ENCODE data around the gene MAMDC4.

Gene MAMDC4

DNA sequence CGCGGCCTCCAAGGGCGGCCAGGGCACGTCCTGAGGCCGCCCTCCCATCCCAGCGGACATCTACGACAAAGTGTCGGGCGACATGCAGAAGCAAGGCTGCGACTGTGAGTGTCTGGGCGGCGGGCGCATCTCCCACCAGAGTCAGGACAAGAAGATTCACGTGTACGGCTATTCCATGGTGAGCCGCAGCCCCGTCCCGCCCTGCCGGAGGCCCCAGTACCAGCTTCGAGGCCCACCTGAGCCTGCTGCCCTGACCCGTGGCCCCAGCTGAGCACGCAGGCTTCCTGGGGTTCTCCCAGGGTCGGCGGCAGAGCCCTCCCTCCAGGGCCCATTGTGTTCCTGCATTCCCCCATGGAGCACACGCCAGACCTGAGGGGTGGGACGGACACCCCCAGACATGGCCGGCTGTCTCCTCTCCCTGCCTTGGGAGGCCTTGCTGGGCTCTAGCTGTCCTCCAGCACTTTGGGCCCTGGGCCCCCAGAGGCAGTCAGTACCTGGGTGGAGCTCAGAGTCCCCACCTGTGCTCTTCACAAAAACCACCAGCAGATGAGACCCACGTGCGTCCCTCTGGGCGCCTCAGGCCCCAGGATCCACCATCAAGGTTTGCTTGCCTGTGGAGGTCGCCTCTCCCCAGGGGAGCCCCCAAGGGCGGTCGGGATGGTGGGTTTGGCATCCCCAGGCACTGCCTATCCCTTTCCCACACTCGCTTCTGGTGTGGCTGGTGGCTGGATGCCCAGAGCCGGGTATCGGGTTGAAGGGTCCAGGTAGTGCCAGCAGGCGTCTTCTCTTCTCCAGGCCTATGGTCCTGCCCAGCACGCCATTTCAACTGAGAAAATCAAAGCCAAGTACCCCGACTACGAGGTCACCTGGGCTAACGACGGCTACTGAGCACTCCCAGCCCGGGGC is 1.9 kb upstream of the MAMDC4 start:
- no peak for DNase-seq (ENCODE audit: low read depth)

DNA sequence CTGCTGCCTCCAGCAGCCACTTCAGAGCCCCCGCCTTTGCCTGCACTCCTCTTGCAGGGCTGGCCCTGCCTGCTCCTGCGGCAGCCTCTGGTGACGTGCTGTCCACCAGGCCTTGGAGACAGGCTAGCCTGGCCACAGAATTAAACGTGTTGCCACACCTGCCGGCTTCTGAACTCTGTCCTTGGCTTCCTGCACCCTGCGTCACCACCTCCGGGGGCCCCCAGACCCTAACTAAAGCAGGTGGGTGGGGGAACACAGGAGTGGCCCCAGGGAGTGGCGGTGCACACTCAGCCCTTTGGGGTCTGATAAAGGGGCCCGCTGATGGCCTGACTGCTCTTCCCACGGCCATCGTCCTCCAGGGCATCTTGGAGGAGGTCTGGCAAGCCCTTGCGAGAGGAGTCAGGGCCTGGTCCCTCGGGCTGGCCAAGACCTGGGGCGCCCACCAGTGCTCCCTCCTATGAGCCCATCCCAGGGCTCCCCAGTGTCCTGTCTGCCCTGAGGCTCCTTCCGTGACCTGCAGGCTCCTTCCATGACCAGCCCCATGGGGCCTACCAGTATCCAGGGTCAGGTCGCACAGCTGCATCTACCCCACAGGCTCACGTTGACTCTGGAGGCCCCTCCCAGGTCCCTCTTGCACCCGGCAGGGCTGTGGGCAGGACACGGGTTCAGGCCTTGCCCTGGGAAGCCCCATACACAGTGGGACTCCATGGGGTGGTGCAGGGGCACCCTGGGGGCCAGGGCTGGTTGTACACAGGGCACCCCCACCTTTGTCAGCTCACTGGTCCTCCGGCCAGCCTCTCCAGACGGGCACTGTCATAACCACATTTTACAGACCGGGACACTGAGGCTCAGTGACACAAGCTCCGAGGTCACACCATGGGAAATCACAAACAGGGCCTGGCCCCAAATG is 1.0 kb upstream of the MAMDC4 start:
- DNase-seq (ENCODE audit: low read depth): no peak

DNA sequence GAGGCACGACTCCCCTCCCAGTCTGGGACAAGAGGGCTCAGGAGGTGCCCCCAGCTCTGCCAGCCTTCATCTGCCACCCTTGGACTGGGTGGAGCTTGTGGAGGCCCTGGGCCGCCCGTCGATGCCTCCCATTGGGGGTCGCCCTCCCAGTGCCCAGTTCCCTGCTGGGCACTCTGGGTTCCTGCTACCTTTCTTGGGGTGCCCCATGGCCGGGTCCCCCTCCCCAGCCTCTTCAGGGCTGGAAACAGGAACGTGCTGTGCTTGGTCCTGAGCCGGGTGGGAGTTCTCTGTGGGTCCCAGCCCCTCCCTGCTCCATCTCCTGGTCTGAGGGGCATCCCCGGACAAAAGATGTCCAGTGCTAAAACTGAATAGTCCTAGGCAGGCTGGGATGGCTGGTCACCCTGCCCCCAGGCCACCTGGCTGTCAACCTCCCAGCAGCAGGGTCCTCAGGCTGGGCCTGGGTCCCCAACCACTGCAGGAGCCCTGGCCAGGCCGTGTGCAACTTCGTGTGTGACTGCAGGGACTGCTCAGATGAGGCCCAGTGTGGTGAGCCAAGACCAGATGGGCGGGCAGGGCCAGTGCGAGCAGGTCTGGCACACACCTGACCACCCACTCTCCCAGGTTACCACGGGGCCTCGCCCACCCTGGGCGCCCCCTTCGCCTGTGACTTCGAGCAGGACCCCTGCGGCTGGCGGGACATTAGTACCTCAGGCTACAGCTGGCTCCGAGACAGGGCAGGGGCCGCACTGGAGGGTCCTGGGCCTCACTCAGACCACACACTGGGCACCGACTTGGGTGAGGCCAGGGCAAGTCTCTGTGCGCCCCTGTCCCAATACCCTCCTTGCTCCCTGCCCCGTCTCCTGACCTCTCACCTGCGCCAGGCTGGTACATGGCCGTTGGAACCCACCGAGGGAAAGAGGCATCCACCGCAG is 784 bp downstream of the MAMDC4 start:
- DNase-seq (ENCODE audit: low read depth): no peak

DNA sequence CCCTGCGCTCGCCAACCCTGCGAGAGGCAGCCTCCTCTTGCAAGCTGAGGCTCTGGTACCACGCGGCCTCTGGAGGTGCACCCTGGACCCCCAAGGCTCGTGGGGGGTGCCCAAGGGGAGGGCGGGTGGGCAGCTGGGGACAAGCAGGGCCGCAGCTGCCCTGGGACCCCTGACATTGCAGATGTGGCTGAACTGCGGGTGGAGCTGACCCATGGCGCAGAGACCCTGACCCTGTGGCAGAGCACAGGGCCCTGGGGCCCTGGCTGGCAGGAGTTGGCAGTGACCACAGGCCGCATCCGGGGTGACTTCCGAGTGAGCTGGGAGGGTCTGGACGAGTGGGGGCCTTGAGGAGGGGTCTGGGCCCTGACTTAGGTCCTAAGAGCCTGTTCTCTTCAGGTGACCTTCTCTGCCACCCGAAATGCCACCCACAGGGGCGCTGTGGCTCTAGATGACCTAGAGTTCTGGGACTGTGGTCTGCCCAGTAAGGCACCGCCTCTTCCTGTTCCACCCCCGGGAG is 1.5 kb downstream of the MAMDC4 start:
- DNase-seq (ENCODE audit: low read depth): no peak

DNA sequence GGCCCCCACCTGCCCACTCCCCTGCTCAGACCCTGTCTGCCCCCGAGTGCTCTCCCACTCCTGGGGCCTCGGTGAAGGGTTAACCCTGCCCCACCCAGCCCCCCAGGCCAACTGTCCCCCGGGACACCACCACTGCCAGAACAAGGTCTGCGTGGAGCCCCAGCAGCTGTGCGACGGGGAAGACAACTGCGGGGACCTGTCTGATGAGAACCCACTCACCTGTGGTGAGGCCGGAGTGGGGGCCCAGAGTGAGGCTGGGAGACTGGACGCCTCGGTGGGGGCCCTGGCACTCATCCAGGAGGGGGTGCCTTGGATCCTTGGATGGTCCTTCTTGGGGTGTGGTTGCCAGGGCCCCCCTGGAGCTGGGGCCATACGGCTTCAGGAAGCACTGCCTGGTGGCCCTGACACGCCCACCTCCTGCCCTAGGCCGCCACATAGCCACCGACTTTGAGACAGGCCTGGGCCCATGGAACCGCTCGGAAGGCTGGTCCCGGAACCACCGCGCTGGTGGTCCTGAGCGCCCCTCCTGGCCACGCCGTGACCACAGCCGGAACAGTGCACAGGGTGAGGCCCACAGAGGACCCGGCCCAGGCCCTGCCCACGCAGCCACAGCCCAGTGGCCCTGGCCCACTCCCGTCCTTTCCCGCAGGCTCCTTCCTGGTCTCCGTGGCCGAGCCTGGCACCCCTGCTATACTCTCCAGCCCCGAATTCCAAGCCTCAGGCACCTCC is 2.1 kb downstream of the MAMDC4 start:
- DNase-seq (ENCODE audit: low read depth): no peak

DNA sequence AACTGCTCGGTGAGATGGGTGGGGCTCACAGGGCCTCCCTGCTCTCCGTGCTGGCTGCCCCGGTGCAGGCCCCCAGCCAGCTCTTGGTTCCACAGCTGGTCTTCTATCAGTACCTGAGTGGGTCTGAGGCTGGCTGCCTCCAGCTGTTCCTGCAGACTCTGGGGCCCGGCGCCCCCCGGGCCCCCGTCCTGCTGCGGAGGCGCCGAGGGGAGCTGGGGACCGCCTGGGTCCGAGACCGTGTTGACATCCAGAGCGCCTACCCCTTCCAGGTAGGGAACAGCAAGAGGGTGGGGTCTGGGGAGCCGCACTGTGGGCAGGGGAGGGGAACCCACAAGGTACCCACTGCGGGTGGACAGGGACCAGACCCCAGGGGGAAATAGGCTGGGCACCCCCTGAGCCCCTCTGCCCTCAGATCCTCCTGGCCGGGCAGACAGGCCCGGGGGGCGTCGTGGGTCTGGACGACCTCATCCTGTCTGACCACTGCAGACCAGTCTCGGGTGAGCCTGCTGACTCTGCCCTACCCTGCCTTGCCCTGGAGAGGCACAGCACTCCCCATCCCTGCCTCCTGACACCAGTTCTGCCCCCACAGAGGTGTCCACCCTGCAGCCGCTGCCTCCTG is 2.8 kb downstream of the MAMDC4 start:
- DNase-seq (ENCODE audit: low read depth): no peak

DNA sequence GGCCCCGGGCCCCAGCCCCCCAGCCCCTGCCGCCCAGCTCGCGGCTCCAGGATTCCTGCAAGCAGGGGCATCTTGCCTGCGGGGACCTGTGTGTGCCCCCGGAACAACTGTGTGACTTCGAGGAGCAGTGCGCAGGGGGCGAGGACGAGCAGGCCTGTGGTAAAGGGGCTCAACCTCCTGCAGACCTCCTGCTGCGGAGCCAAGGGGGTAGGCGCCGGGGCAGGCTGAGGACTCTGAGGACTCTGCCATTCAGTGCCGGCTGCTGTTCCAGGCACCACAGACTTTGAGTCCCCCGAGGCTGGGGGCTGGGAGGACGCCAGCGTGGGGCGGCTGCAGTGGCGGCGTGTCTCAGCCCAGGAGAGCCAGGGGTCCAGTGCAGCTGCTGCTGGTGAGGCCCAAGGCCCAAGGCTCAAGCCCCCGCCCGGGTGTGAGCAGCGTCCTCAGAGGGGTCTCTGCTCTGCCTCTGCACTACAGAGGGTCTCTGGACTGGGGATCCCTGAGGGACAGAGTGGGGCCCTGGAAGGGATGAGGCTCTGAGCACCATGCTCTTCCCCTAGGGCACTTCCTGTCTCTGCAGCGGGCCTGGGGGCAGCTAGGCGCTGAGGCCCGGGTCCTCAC is 3.4 kb downstream of the MAMDC4 start:
- DNase-seq (ENCODE audit: low read depth): no peak

DNA sequence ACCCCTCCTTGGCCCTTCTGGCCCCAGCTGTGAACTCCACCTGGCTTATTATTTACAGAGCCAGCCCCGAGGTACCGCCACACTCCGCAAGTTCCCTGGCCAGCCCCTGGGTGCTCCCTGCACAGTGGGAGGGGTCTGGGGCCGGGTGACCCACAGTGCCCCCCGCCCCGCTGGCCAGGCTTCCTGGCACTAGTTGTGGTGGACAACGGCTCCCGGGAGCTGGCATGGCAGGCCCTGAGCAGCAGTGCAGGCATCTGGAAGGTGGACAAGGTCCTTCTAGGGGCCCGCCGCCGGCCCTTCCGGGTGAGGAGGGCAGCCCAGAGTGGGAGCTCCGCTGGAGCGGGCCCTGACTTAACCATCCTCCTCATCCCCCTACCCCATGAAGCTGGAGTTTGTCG is 3.9 kb downstream of the MAMDC4 start:
- no peak for DNase-seq (ENCODE audit: low read depth)

DNA sequence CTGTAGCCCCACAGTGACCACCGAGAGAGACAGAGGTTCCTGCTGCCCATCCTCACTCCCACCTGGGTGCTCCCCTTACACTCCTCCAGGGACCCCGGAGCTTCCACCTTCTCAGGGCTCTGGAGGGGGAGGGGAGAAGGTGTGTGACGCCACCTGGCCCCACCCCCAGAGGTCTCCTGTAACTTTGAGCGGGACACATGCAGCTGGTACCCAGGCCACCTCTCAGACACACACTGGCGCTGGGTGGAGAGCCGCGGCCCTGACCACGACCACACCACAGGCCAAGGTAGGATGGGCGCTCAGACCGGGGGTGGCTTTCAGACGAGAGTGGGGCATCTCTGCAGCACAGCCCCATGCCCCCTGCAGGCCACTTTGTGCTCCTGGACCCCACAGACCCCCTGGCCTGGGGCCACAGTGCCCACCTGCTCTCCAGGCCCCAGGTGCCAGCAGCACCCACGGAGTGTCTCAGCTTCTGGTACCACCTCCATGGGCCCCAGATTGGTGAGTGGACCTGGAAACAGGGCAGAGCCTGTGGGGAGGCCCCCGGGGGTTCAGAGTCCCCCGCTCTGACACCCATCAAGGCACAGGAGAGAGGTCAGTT is 4.5 kb downstream of the MAMDC4 start:
- DNase-seq (ENCODE audit: low read depth): no peak

DNA sequence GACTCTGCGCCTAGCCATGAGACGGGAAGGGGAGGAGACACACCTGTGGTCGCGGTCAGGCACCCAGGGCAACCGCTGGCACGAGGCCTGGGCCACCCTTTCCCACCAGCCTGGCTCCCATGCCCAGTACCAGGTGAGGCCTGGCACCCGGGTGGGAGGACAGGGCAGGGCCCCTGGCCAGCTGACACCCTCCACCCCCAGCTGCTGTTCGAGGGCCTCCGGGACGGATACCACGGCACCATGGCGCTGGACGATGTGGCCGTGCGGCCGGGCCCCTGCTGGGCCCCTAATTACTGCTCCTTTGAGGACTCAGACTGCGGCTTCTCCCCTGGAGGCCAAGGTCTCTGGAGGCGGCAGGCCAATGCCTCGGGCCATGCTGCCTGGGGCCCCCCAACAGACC is 5.0 kb downstream of the MAMDC4 start:
- DNase-seq (ENCODE audit: low read depth): no peak

DNA sequence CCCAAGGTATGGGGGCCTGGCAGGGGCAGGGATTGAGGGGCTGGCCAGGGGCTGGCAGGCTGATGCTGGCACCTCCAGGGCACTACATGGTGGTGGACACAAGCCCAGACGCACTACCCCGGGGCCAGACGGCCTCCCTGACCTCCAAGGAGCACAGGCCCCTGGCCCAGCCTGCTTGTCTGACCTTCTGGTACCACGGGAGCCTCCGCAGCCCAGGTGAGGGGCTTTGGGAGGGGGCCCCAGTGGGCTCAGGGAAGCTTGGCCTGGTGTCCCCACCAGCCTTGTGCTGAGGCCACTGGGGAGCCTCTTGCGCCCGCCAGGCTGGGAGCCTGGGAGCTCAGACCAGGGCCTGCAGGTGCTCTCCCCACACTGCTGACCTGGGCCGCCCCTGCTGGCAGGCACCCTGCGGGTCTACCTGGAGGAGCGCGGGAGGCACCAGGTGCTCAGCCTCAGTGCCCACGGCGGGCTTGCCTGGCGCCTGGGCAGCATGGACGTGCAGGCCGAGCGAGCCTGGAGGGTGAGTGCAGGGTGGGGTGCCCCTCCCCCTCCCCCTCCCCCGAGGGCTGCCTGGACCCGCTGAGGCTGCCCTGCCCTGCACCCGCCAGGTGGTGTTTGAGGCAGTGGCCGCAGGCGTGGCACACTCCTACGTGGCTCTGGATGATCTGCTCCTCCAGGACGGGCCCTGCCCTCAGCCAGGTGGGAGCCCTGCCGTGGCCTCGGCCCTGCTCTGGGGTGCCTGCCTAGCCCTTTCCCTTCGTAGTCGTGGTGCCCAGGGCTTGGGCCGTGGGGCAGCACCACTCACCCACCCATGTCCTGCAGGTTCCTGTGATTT is 5.7 kb downstream of the MAMDC4 start:
- no peak for DNase-seq (ENCODE audit: low read depth)

DNA sequence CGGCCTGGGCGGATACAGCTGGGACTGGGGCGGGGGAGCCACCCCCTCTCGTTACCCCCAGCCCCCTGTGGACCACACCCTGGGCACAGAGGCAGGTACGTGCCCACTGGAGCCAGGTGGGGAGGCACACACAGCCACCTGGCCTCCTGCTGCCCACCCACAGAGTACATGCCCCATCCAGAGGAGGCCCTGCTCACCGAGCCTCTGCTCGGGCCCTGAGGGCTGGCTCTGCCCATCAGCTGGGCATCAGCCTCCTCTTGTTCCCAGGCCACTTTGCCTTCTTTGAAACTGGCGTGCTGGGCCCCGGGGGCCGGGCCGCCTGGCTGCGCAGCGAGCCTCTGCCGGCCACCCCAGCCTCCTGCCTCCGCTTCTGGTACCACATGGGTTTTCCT is 6.3 kb downstream of the MAMDC4 start:
- no peak for DNase-seq (ENCODE audit: low read depth)

DNA sequence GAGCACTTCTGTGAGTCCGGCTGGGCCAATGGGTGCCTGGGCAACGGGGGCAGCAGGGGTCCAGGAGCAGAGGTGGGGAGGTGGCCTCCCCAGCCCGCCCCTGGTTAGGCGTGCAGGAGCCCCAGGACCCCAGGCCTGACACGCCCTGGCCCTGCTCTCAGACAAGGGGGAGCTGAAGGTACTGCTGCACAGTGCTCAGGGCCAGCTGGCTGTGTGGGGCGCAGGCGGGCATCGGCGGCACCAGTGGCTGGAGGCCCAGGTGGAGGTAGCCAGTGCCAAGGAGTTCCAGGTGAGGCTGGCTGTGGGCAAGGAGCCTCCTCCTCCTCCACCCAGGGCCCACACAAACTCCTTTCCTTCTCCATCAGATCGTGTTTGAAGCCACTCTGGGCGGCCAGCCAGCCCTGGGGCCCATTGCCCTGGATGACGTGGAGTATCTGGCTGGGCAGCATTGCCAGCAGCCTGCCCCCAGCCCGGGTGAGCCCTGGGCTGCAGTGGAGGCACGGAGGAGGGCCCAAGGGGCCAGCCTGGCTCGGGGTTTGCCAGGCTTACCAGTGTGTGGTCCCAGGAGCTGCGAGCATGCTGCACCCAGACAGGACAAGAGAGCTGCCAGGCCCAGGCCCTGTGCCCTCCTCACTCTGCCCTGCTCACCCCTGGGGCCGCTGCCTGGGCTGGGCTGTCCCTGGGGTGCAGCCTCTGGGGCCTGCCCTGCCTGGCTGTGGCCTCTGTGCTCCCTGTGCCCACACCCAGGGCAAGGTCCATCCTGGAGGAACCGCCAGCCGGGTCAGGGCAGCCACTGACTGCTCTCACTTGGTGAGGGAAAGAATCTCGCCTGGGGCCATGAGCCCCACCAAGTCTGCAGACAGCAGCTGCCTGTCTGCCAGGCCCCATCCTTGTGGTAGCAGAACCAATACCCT is 7.0 kb downstream of the MAMDC4 start:
- DNase-seq (ENCODE audit: low read depth): no peak

DNA sequence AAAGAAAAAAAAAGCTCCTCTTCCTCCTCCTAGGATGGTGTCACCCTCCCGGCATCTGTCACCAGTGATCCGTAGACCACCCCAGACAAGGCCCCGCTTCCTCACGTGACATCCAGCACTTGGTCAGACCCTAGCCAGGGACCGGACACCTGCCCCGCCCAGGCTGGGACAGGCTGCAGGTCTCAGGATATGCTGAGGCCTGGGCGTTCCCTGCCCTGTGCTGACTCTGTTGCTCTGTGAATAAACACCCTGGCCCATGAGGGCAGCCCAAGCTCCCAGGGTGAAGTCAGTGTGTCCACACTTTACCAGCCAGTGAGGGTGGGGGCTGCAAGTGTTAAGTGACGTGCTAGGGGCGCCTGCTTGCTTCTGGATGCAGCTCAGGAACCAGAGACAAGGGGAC is 8.4 kb downstream of the MAMDC4 start:
- DNase-seq (ENCODE audit: low read depth): no peak

DNA sequence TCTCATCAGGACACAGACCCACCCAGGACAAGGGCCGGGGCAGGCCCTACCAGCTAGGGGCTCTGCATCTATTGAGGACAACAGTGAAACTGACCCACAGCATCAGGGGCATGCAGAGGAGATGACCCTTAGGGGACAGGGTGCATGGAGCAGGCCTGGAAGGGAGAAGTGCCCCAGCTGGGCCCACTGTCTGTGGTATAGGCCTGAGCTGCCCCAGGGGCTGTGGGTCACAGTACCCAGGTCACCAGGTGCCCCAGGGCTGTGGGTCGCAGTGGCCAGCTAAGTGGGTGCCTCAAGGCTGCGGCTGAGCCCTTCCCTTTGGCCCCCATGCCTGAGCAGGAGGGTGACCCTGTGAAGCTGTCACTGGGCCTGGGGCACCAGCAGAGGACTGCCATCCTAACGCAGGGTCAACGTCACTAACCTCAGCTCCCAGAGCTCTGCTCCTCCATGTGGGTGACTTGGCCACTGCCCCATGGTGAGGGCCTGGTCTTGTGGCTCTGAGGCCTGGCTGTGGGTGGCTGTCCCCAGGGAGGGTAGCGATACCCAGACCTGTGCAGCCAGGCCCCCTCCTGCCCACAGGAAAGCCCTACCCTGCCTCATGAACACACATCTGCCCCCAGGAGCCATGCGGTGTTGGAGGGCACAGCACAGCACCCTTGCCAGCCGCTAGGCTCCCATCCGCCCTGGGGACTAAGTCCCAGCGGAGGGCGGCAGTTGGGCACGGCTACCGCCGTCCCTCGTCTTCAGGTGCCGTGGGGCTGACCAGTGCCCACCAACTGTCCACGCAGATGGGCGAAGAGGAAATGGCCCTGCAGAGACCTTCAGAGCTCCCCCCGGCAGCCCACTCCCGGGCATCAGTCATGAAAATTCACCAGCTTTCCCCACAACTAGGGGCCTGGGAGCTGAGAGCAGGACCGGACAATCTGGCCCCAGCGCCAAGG is 9.1 kb downstream of the MAMDC4 start:
- DNase-seq (ENCODE audit: low read depth): no peak

DNA sequence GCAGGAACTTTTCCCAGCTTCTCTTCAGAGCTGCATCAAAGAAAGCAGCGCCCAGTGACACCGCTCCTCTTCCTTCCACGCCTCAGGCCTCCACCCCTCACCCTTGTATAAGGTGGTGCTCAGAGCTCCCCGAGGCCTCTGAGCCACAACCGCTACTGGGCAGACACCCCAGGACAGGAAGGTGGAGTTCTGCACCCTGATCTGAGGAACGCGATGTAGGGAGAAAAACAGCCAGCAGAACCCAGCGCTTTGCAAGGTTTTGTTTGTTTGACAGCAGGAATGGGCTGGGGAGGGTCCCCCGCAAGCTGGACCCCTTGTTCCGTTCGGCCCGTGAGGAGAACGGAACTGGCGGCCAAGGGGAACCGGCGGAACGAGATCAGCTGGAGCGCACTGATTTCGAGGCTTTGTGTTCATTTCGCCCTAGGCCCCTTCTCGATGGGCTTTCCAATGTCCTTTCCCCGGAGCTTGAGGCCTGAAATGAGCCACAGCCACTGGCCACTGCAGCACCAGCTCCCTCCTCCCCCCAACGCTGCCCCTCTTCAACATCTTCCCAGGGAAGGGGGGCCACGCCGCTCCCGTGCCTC is 9.8 kb downstream of the MAMDC4 start:
- no peak for DNase-seq (ENCODE audit: low read depth)
